ENCODE data around the gene ROR1. TPM values are rescaled to one million over a fixed set of nuclear protein-coding genes. Genes with fewer than 3 reads are reported as not detected.

The ROR1 gene
- total and polyA plus RNA-seq, 10 of the 15 experiments (the other 5 are each of a cell fraction or from before 2014, with no cell fraction given) = 0.02 to 0.08 (median 0.05) TPM; not detected in 6

- Histone ChIP-seq H3K9me3 (replicated peaks; ENCODE audit: control insufficient read depth, insufficient read depth, low read length) (no peaks in the 10 kb centered on the region), H3K4me3 (no peak overlapping the region), H3K4me1 (ENCODE audit: control insufficient read depth, insufficient read depth, low read length) (no peaks in the 10 kb centered on the region), H3K27ac (ENCODE audit: control insufficient read depth, insufficient read depth) (no peak overlapping the region), H4K20me1 (ENCODE audit: control insufficient read depth, insufficient read depth) (no peaks in the 10 kb centered on the region), H3K4me2 (ENCODE audit: control insufficient read depth, insufficient read depth) (no peak overlapping the region), H2AFZ (ENCODE audit: control insufficient read depth, low read depth, low read length) (no peak overlapping the region), H3K79me2 (ENCODE audit: control insufficient read depth, insufficient read depth, low read length) (no peaks in the 10 kb centered on the region), H3K36me3 (ENCODE audit: control insufficient read depth in 2 of 2, insufficient read depth in 2 of 2, low read length in 1 of 2) (no peaks in the 10 kb centered on the region), H3K27me3 (replicated peaks in 1 of 2; ENCODE audit: control insufficient read depth in 2 of 2, insufficient read depth in 2 of 2, low read length in 1 of 2) (peaks cover 0 to 5% of the 10 kb centered on the region in 2 experiments; a peak in 1 of 4 replicates), H3K9ac (ENCODE audit: control insufficient read depth, insufficient read depth, low read length) (no peak overlapping the region)
- ATAC-seq = no peak
- WGBS (ENCODE audit: insufficient coverage, insufficient replicate concordance, low lambda C conversion rate, missing lambda C conversion rate) = 48% methylated on average over 3 of the region's 3 CpGs
- intact Hi-C loops (cut with micrococcal nuclease; ENCODE audit: unreplicated experiment) = no loop called here
- RAD21 ChIA-PET (ENCODE audit: unreplicated experiment) = no interaction called here
- in situ Hi-C loops (cut with MboI) = no loop called here
- no peak for FAIRE-seq
- POLR2A ChIA-PET = no interaction called here
- DNase-seq (ENCODE audit: low read depth, low spot score) = no peak
- no TSS peak for BruUV-seq (replicated peaks)
- CTCF ChIA-PET = interaction anchor here (0.7 to 2.0 kb wide), 4 partner anchors 16 to 420 kb away, joined by 3 to 7 read pairs (median 4); no protein-coding TSS in a partner anchor
- TF ChIP-seq, protein P1, sequence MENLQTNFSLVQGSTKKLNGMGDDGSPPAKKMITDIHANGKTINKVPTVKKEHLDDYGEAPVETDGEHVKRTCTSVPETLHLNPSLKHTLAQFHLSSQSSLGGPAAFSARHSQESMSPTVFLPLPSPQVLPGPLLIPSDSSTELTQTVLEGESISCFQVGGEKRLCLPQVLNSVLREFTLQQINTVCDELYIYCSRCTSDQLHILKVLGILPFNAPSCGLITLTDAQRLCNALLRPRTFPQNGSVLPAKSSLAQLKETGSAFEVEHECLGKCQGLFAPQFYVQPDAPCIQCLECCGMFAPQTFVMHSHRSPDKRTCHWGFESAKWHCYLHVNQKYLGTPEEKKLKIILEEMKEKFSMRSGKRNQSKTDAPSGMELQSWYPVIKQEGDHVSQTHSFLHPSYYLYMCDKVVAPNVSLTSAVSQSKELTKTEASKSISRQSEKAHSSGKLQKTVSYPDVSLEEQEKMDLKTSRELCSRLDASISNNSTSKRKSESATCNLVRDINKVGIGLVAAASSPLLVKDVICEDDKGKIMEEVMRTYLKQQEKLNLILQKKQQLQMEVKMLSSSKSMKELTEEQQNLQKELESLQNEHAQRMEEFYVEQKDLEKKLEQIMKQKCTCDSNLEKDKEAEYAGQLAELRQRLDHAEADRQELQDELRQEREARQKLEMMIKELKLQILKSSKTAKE (IDR thresholded peaks at IDR 0.05; ENCODE audit: low read depth, poor library complexity, severe bottlenecking) = no peak
- TF ChIP-seq HDAC2 (IDR thresholded peaks at IDR 0.05) (no peak), HCFC1 (IDR thresholded peaks at IDR 0.05; ENCODE audit: low read length) (no peak), NFYB (IDR thresholded peaks at IDR 0.05; ENCODE audit: insufficient read depth, low read depth, low read length) (no peak), TBL1XR1 (IDR thresholded peaks at IDR 0.05; ENCODE audit: low read depth, low read length) (no peak)
- SMC1A ChIA-PET (ENCODE audit: uncharacterized antibody, unreplicated experiment) = interaction anchor here (0.6 kb wide), 1 partner anchor 389 kb away, joined by 3 read pairs; no protein-coding TSS in a partner anchor
Measured at GRCh38 chr1:64111787-64112186, 338.0 kb downstream of the ROR1 start.

DNA sequence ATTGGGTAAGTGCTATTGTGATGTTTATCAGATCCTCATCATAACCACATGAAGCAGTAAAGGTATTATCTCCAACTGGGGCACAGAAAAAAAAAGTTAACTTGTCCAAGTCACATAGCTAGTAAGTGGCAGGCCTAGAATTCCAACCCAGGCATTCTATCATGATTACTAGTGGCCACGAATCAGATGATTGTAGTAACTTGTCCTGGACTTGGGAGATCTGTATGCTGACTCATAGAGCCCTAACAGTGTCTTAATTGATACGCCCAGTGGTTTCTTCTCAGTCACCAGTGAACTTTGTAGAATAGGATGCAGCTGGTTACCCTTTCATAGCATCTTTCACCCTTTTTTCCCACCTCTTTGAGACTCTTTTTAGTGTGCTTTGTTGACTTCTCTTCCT, 338.5 kb downstream of the ROR1 start:
- peaks cover 0 to 5% of the 10 kb centered on the region in 2 experiments; a peak in 1 of 4 replicates for H3K27me3 ChIP-seq (replicated peaks in 1 of 2; ENCODE audit: control insufficient read depth in 2 of 2, insufficient read depth in 2 of 2, low read length in 1 of 2)
- no TSS peak for BruUV-seq (replicated peaks)
- no peaks in the 10 kb centered on the region for H3K79me2 ChIP-seq (ENCODE audit: control insufficient read depth, insufficient read depth, low read length)
- in situ Hi-C loops (cut with MboI) (no loop called here), intact Hi-C loops (cut with micrococcal nuclease; ENCODE audit: unreplicated experiment) (no loop called here)
- H3K4me1 ChIP-seq (ENCODE audit: control insufficient read depth, insufficient read depth, low read length) = no peaks in the 10 kb centered on the region
- no peak overlapping the region for H2AFZ ChIP-seq (ENCODE audit: control insufficient read depth, low read depth, low read length)
- ChIA-PET POLR2A (no interaction called here), CTCF (interaction anchor here (0.7 to 2.0 kb wide), 5 partner anchors 17 to 421 kb away, joined by 3 to 7 read pairs (median 5); no protein-coding TSS in a partner anchor), RAD21 (ENCODE audit: unreplicated experiment) (no interaction called here), SMC1A (ENCODE audit: uncharacterized antibody, unreplicated experiment) (no interaction called here)
- H3K9ac ChIP-seq (ENCODE audit: control insufficient read depth, insufficient read depth, low read length) = no peak overlapping the region
- H3K4me2 ChIP-seq (ENCODE audit: control insufficient read depth, insufficient read depth) = no peak overlapping the region
- no peak overlapping the region for H3K27ac ChIP-seq (ENCODE audit: control insufficient read depth, insufficient read depth)
- no peak overlapping the region for H3K4me3 ChIP-seq
- FAIRE-seq = no peak
- H4K20me1 ChIP-seq (ENCODE audit: control insufficient read depth, insufficient read depth) = no peaks in the 10 kb centered on the region
- no peak for ATAC-seq
- no peak for DNase-seq (ENCODE audit: low read depth, low spot score)
- H3K36me3 ChIP-seq (ENCODE audit: control insufficient read depth in 2 of 2, insufficient read depth in 2 of 2, low read length in 1 of 2) = no peaks in the 10 kb centered on the region
- no peaks in the 10 kb centered on the region for H3K9me3 ChIP-seq (replicated peaks; ENCODE audit: control insufficient read depth, insufficient read depth, low read length)
- 3% methylated on average over 2 of the region's 2 CpGs for WGBS (ENCODE audit: insufficient coverage, insufficient replicate concordance, low lambda C conversion rate, missing lambda C conversion rate)
- TF ChIP-seq ATF2 (IDR thresholded peaks at IDR 0.05; ENCODE audit: low read length) (no peak), ZBTB40 (IDR thresholded peaks at IDR 0.05; ENCODE audit: borderline replicate concordance) (no peak), TCF3 (IDR thresholded peaks at IDR 0.05; ENCODE audit: borderline replicate concordance, insufficient read depth, low read depth, low read length) (no peak), ZNF217 (IDR thresholded peaks at IDR 0.05) (no peak), TCF12 (IDR thresholded peaks at IDR 0.05; ENCODE audit: low read depth, low read length) (no peak)
